GM12872 (cell line): ENCODE data around the gene TMEM81.

Source experiments
- TF ChIP-seq, protein P1 (sequence below): IDR thresholded peaks from 3 replicates; pipeline ENCODE4 v1.5.1; 2011; ENCODE audit warnings: low read depth, mild to moderate bottlenecking, low read length, moderate library complexity; ENCODE audit not compliant: insufficient read depth

TMEM81 gene

GRCh38 chr1:205072286-205072685, 12.0 kb downstream of the TMEM81 start:
- TF ChIP-seq, protein P1, sequence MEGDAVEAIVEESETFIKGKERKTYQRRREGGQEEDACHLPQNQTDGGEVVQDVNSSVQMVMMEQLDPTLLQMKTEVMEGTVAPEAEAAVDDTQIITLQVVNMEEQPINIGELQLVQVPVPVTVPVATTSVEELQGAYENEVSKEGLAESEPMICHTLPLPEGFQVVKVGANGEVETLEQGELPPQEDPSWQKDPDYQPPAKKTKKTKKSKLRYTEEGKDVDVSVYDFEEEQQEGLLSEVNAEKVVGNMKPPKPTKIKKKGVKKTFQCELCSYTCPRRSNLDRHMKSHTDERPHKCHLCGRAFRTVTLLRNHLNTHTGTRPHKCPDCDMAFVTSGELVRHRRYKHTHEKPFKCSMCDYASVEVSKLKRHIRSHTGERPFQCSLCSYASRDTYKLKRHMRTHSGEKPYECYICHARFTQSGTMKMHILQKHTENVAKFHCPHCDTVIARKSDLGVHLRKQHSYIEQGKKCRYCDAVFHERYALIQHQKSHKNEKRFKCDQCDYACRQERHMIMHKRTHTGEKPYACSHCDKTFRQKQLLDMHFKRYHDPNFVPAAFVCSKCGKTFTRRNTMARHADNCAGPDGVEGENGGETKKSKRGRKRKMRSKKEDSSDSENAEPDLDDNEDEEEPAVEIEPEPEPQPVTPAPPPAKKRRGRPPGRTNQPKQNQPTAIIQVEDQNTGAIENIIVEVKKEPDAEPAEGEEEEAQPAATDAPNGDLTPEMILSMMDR, result no peak

GRCh38 chr1:205071801-205072200, 12.5 kb downstream of the TMEM81 start:
- TF ChIP-seq, protein P1, result no peak

DNA sequence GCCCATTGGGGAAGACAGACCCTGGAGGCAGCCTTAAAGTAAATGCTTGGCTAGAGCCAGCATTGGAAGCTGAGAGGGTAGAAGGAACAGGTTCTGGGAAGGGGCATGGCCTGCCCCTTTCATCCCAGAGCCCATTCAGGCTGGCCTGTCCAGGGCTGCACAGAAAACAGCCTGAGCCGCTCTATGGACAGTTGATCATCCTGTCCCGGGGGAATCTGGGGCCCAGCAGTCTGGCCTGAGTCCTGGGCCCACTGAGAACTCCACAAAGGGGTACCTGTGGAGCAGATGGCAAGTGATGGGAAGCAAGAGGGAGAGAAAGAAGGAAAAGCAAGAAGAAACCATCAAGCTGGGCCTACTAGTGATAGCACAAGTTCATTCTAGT, 13.2 kb downstream of the TMEM81 start:
- TF ChIP-seq, protein P1, result no peak

DNA sequence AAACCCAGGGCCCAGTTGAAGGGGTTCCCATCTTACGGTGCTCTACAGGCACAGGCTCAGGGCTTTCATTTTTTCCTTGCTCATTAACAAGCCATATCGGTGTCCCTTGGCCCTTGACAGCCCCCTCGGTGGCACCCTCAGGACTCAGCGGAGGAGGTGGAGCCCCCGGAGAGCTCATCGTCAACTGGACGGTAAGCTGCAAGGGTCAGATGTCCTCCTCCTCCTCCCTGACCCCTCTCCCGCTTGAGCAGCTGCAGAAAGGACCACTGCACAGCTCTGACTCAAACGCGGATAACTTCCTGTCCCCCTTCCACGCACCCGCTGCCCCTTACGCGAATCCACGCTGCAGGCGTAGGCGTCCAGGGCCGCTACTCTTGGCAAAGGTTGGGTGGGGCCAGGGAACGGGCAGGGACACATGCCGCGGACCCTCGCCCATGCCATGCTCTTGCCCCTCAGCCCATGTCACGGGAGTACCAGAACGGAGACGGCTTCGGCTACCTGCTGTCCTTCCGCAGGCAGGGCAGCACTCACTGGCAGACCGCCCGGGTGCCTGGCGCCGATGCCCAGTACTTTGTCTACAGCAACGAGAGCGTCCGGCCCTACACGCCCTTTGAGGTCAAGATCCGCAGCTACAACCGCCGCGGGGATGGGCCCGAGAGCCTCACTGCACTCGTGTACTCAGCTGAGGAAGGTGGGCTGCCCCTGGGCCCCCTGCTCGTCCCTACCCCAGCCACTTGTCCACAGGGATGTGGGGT, 14.7 kb downstream of the TMEM81 start:
- TF ChIP-seq, protein P1, result no peak

- TF ChIP-seq, protein P1, result no peak
These were observed 15.7 kb downstream of the TMEM81 start for GRCh38 chr1:205068457-205069040.

GRCh38 chr1:205068001-205068400, 16.3 kb downstream of the TMEM81 start:
- TF ChIP-seq, protein P1, result no peak

DNA sequence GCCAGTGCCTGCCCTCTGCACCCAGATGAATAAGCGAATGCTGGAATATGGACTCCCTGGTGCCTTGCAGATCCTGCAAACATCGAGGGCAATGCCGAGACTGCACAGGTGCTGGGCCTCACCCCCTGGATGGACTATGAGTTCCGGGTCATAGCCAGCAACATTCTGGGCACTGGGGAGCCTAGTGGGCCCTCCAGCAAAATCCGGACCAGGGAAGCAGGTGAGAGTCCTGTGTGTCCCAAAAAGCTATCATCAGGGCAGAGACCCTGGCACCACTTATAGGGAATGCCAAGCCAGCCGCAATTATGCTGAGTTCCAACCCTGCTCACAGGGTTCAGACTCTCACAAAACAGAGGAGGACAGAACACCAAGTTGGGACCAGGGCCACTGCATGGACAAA, 17.2 kb downstream of the TMEM81 start:
- TF ChIP-seq, protein P1, result no peak
